K562 (cell line): ENCODE measurements around the gene CTXN1.

ENCODE experiments used
- EP300 ChIP-seq: IDR thresholded peaks from 2 replicates; pipeline ENCODE4 v1.6.1; 2012; ENCODE audit warnings: low read length, improper control_type of control experiment
- FOXJ3 ChIP-seq: sonication (generic); formaldehyde crosslinking; IDR thresholded peaks from 2 replicates; pipeline ENCODE4 v1.4.0; 2020; ENCODE audit warnings: mild to moderate bottlenecking, missing genetic modification reagents
- GATAD2B ChIP-seq: fragments of 450-650 bp; IDR thresholded peaks from 2 replicates; pipeline ENCODE4 v1.6.1; 2017; ENCODE audit warnings: mild to moderate bottlenecking, borderline replicate concordance
- MAZ ChIP-seq, 2 experiments: fragments of 450-650 bp in 1 of 2; sonication (generic) in 1 of 2; formaldehyde crosslinking; IDR thresholded peaks in 1 of 2; conservative IDR thresholded peaks in 1 of 2; 2 replicates each; pipeline versions ENCODE4 v1.4.0 to v1.5.0; 2020; ENCODE audit warnings: mild to moderate bottlenecking in 1 of 2, missing genetic modification reagents in 1 of 2
- POLR2A ChIP-seq: fragments of 450-650 bp; conservative IDR thresholded peaks from 2 replicates; pipeline ENCODE4 v1.6.1; 2016
- SMC3 ChIP-seq: conservative IDR thresholded peaks from 2 replicates; pipeline ENCODE4 v1.6.1; 2011; ENCODE audit warnings: low read depth, low read length, improper control_type of control experiment; ENCODE audit not compliant: insufficient read depth
- TAF1 ChIP-seq: IDR thresholded peaks from 2 replicates; pipeline ENCODE4 v1.6.1; 2011; ENCODE audit warnings: mild to moderate bottlenecking, low read length, moderate library complexity; ENCODE audit not compliant: insufficient read depth, control insufficient read depth, severe bottlenecking; ENCODE audit errors: extremely low read depth
- TEAD4 ChIP-seq, 2 experiments: sonication (generic) in 1 of 2; formaldehyde crosslinking in 1 of 2; IDR thresholded peaks; 2 replicates each; pipeline versions ENCODE4 v1.6.1 to v1.8.0; 2012 to 2022; ENCODE audit warnings: borderline replicate concordance in 1 of 2, inconsistent platforms in 1 of 2, low read length in 1 of 2, mild to moderate bottlenecking in 1 of 2, missing genetic modification reagents in 1 of 2
- ZNF589 ChIP-seq: fragments of 200-800 bp; sonication (Bioruptor generic); IDR thresholded peaks from 2 replicates; pipeline ENCODE4 v1.6.1; 2016; ENCODE audit warnings: low read depth, missing genetic modification characterization, missing compliant biosample characterization

- TF ChIP-seq EP300 (no peak), ZNF589 (CRISPR knock-in tag) (no peak), MAZ (CRISPR knock-in tag; conservative IDR thresholded peaks at IDR 0.05 in 1 of 2, IDR thresholded peaks at IDR 0.05 in 1 of 2) (no peak), TAF1 (no peak), GATAD2B (no peak), SMC3 (no peak), FOXJ3 (CRISPR knock-in tag) (no peak), POLR2A (no peak), TEAD4 (IDR thresholded peaks at IDR 0.05; ENCODE audit: low read length) (no peak), TEAD4 (CRISPR knock-in tag; IDR thresholded peaks at IDR 0.05; ENCODE audit: borderline replicate concordance) (no peak)
Observed at GRCh38 chr19:7968008-7968795, 42.3 kb upstream of the CTXN1 start.
